Fibroblast of skin of back (primary cell): ENCODE measurements around the gene CD34.
"Not testable (repeated sequence)": the region's sequence is repeated elsewhere in the genome, so short reads cannot be mapped to it uniquely, and the experiment has no call there.

Source experiments
- DNase-seq: peaks from one replicate; pipeline ENCODE4 v3.0.0-alpha.2; 2013

CD34 gene

DNA sequence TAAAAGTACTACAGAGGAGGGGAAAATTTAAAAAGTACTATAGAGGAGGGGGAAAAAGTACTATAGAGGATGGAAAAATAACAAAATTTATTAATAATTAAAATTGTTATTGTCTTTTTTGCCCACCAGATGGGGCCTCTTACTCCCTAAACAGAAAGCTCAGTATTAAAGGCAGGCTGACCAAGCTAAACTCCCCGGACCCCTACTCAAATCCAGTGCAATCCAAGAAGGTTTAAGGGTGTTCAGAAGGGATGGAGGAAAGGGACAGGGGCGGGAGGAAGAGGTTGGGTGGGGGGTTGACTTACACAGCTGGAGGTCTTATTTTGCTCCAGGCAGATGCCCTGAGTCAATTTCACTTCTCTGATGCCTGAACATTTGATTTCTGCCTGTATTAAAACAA, 13.7 kb downstream of the CD34 start:
- DNase-seq, result no peak

DNA sequence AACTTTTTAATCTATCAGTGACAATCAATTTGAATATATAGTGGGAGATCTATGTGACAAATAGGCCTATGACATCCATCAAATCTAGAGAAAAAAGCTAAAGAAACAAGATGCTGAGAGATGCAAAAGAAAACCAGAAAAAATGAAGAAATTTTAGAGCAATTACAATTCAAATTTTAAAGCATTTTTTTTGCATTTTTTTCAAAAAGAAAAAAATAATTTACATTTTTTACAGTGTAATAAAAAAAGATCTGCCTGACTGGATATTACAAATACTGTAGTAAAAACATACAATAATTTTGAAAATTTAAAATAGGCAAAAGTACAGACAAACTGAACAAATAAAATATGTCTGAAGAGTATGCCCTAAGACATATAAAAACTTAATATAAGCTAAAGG, 14.4 kb downstream of the CD34 start:
- DNase-seq, result no peak

DNA sequence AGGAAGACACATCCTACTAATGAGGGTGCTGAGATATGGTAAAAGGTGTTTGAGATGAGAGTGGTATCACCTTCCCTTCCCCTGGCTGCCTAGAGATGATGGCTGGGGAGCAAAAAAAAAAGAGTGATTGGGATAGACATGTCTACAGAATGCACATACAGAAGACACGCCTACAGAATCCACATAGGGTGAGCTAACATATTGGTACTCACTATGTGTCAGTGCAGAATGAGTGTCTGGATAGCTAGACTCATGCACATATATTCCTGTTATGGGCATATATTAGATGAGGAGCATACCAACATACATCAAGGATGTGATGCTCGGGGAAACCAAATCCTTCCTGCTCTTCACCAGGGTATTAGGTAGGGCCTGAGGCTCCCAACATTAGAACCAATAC, 16.2 kb downstream of the CD34 start:
- DNase-seq, result no peak

DNA sequence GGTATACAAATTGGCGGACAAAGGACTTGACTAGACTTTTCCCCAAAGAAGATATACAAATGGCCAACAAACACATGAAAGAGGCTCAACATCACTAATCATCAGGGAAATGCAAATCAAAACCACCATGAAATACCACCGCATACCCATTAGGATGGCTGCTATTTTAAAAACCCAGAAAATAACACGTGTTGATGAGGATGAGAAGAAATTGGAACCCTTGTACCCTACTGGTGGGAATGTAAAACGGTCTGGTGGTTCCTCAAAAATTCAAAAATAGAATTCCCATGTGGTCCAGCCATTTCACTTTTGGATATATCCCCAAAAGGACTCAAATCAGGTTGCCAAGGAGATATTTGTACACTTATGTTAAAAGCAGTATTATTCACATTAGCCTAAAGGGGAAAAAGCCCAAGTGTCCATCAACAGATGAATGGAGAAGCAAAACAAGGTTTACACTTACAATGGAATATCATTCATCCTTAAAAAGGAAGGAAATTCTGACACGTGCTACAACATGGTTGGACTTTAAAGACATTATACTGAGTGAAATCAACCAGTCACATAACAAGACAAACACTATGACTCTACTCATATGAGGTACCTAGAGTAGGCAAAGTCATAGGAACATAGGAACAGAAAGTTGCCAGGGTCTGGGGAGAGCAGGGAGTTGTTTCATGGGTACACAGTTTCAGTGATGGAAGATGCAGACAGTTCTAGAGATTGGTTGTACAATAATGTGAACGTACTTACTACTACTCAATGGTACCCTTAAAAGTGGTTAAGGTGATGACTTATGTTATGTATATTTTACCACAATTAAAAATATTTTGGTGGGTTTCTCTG, 17.0 kb downstream of the CD34 start:
- DNase-seq, result no peak

DNA sequence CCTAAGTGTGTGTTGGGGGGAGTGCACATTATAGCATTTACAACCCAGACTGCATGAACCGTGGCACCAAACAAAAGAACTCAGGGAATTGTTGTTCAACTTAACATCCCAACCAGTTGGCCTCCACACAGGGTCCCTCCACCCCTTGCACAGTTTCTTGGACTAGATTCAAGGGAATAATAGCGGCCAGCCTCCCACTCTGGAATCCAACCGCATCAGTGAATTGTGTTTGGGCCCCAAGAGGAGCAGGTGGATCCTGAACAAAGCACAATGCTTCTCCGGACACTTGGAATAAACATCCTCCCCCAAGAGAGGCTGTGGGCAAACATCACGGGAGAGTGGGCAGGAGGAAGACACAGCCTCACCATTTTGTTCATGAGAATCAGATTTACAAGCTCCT, 18.2 kb downstream of the CD34 start:
- no peak for DNase-seq

DNA sequence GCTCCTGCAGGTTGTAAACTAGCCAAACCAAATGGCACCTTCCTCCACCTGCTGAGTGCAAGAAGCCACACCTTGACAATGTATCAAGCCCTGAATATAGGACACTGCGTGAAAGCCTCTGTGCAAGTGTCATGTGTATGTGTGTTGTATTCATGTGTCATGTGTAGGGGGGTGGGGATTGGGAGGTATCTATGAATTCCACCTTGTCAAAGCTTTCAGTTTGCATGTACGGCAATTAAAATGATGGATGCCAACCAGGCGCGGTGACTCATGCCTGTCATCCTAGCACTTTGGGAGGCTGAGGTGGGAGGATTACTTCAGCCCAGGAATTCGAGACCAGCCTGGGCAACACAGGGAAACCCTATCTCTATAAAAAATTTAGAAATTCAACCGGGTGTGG, 19.8 kb downstream of the CD34 start:
- no peak for DNase-seq

DNA sequence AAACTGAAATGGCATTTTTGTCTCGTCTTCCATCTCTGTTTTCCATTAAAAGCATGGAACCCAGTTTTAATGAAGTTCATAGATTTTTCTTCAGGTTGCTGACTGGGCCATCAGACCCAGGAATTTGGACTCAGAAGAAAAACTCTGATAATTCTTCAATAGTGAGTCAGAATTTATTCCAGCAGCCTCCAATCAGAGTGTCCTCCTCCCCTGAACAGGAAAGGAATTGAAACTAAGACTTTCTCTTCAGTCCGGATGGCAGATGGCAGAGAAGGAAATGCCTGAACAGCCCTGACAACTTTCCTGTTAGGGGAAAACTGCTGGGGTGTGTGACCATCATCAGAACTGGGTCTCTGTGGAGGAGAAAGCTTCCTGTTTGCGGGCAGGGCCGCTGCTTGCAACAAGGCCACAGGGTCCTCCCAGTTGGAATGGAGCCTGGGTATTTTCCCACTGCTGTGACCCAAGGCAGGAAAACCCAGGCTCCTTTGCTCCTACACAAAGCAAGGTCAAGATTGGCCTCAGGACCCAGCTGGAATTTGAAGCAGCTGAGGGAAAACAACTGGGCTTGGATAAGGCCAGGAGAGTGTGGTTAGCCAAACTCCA, 20.7 kb downstream of the CD34 start:
- peak; percentile 88 for DNase-seq

DNA sequence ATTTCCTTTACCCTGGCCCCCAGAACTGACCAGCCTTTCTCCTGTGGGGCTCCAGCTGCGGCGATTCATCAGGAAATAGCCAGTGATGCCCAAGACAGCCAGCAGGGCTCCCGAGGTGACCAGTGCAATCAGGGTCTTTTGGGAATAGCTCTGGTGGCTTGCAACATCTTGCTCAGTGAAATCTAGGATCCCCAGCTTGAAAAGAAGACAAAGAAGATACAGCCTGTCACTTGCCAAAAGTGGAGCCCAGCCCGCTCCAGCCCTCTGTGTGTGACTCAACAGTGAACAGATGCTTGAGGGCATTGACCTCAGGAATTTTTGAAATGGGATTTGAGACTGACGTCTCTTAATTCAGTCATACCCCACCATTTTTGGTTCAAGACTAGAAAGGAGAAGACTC, 22.3 kb downstream of the CD34 start:
- DNase-seq, result peak; percentile 67

DNA sequence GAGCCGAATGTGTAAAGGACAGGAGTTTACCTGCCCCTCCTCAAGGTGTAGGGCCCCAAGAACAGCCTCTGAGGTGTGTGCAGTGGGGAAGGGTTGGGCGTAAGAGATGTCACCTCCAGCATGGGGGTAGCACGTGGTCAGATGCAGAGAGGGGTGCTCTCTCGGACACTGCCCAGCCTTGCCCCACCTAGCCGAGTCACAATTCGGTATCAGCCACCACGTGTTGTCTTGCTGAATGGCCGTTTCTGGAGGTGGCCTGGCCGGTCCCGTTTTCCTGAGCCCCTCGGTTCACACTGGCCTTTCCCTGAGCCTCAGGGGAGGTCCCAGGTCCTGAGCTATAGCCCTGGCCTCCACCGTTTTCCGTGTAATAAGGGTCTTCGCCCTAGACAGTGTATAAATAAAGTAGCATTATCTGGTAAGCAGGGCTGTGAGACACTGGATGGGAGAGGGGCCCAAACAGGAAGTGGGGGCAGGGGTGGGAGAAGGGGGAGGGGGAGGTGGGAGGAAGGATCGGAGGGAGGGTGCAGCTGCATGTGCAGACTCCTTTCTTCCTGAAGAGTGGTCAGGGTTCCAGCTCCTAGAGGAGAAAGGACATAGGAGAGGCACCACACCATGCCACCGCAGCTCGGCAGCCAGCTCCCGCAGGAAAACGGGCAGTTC, 23.3 kb downstream of the CD34 start:
- no peak for DNase-seq

DNA sequence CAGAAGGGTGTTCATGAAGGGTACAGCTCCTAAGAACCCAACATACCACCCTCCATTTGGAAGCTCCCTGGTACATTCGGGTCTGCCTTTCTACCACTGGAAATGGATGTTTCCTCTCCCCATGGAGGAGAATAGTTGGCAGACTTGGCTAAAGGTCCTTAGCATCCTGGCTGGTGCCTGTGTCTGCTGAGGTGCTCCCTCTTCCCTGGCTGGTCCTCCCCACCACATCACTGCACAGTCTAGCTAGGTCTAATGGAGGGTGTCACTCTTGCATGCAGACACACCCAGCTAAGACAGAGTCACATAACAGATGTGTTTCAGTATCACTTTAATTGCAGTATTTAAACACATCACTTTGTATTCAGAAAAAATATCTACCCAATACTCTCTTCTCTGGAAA, 24.7 kb downstream of the CD34 start:
- no peak for DNase-seq

DNA sequence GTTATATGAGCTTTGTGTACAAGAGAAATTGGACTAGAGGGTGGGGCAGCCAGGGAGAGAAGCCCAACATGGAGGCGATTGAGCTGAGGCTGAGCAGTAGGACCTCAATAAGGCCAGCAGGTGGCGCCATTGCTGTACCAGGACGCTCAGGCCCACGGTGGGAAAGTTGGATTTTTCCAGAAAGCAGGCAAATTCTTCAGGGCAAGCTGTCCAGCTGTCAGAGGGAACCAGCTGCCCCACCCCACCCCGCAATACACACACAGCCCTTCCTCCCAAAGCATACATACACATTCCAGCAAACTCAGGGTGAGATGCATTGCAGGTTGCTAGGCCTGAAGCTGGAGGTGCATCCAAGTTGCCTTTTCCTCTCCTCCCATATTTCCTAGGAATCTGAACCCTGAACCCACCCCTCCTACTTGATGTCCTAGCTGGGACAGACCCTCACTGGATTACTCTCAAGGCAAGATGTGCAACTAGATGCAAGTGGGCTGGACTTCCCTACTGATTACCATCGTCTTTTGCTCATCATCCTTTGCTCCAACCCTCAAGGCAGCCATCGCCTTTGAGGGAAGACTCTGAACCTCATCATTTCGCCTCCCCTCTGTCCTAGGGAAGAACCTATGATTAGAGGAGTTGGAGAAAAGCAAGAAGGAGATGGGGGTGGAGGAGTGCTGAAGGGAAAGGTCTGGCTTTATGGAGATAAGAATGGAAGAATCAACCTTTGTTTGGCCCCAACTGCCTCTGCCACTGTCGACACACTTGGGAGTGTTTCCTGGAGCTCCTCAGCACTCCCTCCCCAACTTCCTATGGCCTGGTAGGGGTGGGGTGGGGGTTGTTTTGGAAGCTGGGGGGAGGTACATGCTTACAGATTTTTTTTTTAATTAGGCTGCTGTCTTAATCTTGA, 25.5 kb downstream of the CD34 start:
- peak; percentile 82 for DNase-seq

DNA sequence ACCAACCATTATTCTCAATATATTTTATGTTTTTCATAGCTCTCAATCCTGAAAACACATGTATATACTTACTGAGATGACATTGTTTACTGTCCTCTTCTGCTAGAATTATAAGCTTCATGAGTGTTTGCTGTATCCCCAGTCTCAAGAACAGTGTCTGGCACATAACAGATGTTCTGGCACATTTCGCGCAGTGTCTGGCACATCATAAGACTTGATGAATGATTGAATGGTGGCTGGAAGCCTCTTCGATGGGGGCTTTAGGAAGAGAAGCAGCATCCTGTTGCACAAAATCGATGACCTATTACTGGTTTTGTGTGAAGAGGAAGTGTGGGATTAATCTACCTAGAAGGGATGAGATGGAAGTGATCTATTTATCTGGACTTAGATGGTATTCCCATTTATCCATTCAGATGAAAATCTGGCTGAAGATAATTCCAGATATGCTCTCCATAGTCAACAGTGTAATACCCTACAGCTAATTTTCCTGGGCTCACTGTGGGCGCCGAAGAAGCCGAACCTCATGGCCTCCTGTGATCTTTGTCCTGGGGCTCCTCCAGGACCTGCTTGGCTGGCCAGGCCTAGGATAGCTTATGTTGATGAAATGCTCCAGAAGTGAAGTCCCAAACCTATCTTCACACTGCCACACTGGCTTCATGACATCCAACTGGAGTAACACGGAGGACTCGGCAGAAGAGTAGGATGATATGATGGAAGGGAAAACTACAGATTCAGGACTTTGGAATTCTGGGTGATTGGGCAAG, 26.5 kb downstream of the CD34 start:
- DNase-seq, result no peak

DNA sequence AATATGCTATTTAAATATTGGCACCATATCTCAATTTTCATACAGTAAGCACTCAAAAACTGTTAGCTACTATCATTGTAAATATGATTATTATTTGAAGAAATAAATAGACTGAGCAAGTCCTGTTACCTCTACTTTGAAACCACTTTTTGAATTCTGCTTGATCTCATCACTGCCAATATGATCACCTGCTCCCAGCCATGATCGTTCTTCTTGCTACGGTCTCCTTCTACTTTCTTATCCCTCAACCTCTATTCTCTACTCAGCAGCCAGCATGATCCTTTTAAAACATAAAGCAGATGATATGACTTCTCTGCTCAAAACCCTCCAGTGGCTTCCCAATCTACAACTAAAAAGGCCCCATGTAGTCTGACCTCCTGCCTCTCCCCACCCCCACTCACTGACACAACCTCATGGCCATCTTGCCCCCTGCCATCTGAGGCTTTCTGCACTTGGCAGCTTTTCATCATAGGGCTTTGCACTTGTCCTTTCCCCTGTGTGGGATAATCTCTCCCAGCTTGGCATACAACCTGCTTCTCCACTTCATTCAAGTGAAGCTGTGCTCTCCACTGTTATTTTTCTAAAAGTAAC, 27.2 kb downstream of the CD34 start:
- no peak for DNase-seq

DNA sequence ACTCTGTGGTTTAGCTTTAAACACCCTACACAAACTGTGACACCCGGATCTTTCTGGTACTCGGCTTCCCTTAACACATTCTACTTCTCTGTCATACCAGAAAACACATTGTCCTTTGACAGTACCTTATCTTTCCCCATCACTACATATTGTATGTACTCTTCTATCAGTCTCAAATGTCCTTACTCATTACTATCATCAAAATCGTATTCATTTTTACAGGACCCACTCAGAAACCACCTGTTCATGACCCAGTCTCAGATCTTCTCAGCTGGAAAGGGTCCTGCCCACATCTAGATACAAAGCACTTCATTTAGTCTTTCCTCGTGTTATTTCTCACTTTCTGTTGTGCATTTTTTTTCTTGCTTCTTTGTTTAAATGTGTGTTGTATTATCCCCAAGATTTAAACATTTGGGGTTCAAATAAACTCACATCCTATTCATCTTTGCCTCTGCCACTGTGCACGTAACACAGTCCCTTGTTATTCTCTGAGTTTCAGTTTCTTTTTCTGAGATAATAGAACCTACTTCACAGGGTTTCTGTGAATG, 27.7 kb downstream of the CD34 start:
- DNase-seq, result no peak

DNA sequence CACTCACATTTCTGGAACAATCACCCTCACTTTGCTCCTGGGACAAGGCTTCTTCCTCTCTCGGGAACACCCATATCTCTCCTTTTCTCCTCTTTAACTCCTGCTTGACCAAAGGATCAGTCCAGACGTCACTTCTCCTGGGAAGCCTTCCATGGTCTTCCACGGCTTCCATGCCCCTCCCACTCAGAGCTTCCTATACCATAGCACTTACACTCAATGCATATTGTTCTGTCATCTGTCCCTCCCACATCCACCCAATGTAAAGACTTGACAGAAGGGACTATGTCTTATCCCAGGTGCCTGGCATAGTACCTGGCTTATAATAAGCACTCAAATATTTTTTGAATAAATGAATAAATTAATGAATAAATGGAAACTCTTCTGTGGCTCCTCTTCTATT, 28.2 kb downstream of the CD34 start:
- no peak for DNase-seq

DNA sequence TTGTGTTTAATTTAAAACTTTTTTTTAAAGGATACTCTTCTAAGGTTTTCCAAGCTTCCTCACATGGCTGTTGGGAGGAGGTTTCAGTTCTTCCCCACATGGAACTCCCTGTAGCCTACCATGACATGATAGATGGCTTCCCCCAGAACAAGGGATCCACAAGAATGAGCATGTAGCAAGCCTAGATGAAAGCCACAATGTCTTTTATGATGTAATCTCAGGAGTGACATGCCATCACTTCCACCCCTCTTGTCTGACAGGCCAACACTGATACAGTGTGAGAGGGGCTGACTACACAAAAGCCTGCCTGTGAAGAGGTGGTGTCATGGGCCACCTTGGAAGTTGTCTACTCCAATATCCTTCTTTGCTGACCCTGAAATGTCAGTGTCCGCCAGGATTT, 32.0 kb downstream of the CD34 start:
- DNase-seq, result no peak

DNA sequence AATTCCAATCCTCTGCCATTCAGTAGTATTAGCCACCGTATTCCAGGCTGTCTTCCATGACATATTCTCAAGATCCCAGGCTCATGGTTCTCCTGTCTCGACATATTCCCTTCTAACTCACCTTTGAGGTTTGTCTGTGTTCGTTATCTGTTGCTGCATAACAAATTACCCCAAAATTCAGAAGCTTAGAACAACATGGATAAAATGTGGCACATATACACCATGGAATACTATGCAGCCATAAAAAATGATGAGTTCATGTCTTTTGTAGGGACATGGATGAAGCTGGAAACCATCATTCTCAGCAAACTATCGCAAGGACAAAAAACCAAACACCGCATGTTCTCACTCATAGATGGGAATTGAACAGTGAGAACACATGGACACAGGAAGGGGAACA, 33.0 kb downstream of the CD34 start:
- not testable (repeated sequence) for DNase-seq

DNA sequence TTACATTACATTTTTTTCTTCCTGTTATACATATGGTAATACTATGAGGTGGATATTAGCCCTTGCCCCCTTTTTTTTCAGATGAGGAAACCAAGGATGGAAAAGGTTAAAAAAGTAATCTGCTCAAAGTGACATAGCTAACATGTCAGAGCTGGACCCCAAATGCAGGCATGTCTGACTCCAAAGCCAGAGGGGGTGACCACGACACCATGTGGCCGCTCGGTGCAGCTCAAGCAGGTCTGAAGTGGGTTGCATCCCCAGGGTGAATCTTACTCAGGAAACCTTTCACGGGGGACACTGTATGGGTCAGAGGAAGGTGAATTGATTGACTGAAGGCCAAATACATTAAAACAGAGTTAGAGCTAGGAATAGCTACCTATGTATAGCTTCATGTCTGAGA, 34.8 kb downstream of the CD34 start:
- no peak for DNase-seq

DNA sequence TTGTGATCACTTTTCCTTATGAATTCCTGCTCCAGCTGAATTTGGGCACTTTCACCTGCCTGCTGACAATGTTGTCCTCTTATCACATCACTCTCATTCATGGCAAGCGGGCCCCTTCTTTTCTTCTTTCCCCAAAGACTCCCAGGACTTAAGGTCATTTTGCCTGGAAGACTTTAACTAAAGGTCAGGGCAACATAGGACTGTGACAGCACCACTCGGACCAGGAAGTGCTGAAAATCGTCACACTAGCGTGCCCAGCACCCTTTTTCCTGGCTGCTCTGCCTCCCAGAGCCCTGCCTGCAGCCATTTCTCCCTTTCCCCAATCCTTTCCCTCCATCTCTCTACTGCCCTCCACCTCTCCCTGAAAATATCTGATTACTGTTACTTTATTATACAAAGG, 35.4 kb downstream of the CD34 start:
- no peak for DNase-seq

DNA sequence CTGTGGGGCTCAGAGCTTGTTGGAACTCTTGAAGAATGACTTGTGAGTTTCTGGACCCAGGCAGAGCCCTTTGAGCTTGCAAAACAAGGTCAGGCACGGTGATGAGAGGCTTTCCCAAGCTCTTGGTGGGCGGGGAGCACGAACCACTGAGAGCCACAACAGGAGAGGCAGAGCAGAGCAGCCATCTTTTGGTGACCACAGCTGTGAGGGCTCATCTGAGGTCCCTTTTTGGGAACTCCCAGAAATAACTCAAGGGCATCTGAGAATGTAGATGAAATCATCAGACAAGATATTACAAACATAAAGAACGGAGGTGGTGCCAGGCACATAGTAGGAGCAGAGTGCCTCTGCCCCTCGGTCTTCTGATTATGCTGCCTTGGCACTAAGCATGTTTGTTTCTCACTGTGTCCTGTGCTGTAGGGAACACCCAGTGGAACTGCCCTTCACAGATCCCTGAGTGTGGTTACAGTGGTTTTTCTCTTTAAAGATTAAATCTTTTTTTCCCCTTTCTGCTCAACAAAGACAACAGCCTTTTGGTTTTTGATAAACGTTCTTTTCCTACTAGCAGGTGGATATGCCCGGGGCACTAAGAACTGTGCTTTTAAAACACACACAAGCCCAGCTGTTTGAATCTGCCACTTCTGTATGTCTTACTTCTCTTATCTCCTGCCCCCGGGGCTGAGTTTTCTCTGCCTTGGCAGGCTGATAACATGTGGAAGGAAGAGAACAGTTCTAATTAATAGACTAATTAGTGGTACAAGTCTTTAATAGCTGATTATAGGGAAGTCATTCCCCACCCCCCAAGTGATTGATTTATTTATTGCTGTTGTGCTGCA, 37.7 kb downstream of the CD34 start:
- DNase-seq, result no peak
